Ovary (tissue), 3 donors: ENCODE results near the gene ENTHD1.

Experiments used
- EP300 ChIP-seq: sonication (generic); formaldehyde crosslinking; IDR thresholded peaks from one replicate; pipeline ENCODE4 v1.6.1; 2017; ENCODE audit warnings: antibody characterized with exemption
- POLR2A ChIP-seq: fragments of 450-650 bp; IDR thresholded peaks from one replicate; pipeline ENCODE4 v1.6.1; 2017; ENCODE audit warnings: antibody characterized with exemption, mild to moderate bottlenecking, moderate library complexity
- TF ChIP-seq, protein P1 (sequence below), 3 donors: fragments of 450-650 bp in 2 of 3; fragments of 200-600 bp in 1 of 3; IDR thresholded peaks; one replicate each; pipeline versions ENCODE4 v1.5.1 to v1.8.0; 2016 to 2022; ENCODE audit warnings: antibody characterized with exemption in 3 of 3, mild to moderate bottlenecking in 1 of 3
- donor health status: DM: no; HTN: no; CAD: no.

- TF ChIP-seq, protein P1, sequence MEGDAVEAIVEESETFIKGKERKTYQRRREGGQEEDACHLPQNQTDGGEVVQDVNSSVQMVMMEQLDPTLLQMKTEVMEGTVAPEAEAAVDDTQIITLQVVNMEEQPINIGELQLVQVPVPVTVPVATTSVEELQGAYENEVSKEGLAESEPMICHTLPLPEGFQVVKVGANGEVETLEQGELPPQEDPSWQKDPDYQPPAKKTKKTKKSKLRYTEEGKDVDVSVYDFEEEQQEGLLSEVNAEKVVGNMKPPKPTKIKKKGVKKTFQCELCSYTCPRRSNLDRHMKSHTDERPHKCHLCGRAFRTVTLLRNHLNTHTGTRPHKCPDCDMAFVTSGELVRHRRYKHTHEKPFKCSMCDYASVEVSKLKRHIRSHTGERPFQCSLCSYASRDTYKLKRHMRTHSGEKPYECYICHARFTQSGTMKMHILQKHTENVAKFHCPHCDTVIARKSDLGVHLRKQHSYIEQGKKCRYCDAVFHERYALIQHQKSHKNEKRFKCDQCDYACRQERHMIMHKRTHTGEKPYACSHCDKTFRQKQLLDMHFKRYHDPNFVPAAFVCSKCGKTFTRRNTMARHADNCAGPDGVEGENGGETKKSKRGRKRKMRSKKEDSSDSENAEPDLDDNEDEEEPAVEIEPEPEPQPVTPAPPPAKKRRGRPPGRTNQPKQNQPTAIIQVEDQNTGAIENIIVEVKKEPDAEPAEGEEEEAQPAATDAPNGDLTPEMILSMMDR (IDR thresholded peaks at IDR 0.05), result no peak
- TF ChIP-seq POLR2A (no peak), EP300 (no peak)
These were observed 149.6 kb downstream of the ENTHD1 start for GRCh38 chr22:39743935-39744334.
